ENCODE data around the gene CACNA2D1. TPM values are rescaled to one million over a fixed set of nuclear protein-coding genes. Genes with fewer than 3 reads are reported as not detected.

Gene CACNA2D1
- total RNA-seq, 1 experiment from 2014 or later: 0.27 TPM

DNA sequence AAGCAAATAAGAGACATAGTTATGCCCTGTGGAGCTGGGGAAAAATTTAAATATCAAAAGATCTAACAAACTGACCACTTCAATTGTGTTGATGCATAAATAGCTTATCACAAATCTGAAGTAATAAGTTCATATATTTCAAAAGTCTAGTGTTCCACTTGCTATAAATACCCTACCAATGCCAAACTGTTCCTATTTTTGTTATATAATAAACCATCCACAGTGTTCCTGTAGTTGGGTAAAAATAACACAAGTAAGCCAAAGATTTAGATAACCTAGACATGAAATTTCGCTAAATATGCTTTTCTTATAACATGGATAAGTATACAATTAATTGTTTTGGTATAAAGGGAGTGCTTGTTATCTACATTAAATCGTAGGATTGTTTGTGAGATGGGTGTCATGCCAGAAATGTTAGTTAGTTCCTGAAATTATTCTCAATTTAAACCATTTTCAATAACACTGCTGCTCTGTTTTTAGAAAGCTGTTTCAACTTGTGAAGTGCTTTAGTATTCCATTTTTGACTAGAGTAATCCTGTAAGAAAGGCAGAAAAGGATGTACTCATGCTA is 85.5 kb downstream of the CACNA2D1 start:
- no peaks in the 10 kb centered on the region for H3K36me3 ChIP-seq (ENCODE audit: control insufficient read depth in 1 of 2, insufficient read depth in 2 of 2, low read length in 2 of 2)
- ChIA-PET RAD21 (ENCODE audit: low non-redundant PET in 1 of 2, low total read pairs in 2 of 2, uncharacterized antibody in 2 of 2, unreplicated experiment in 2 of 2) (no interaction called here), POLR2A (no interaction called here), CTCF (no interaction called here)
- no peaks in the 10 kb centered on the region for H3K9me2 ChIP-seq (ENCODE audit: insufficient read depth)
- intact Hi-C loops (cut with micrococcal nuclease): no loop called here
- H2AFZ ChIP-seq (ENCODE audit: low read depth, low read length, poor library complexity, severe bottlenecking): no peak overlapping the region
- DNase-seq (ENCODE audit: low read depth, low spot score) (no peak), ATAC-seq (no peak)
- H3K9ac ChIP-seq (ENCODE audit: low read length): no peak overlapping the region
- TF ChIP-seq, protein P1, sequence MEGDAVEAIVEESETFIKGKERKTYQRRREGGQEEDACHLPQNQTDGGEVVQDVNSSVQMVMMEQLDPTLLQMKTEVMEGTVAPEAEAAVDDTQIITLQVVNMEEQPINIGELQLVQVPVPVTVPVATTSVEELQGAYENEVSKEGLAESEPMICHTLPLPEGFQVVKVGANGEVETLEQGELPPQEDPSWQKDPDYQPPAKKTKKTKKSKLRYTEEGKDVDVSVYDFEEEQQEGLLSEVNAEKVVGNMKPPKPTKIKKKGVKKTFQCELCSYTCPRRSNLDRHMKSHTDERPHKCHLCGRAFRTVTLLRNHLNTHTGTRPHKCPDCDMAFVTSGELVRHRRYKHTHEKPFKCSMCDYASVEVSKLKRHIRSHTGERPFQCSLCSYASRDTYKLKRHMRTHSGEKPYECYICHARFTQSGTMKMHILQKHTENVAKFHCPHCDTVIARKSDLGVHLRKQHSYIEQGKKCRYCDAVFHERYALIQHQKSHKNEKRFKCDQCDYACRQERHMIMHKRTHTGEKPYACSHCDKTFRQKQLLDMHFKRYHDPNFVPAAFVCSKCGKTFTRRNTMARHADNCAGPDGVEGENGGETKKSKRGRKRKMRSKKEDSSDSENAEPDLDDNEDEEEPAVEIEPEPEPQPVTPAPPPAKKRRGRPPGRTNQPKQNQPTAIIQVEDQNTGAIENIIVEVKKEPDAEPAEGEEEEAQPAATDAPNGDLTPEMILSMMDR (IDR thresholded peaks at IDR 0.05 in 2 of 3, conservative IDR thresholded peaks at IDR 0.05 in 1 of 3; ENCODE audit: borderline replicate concordance in 1 of 3, insufficient read depth in 1 of 3, low read depth in 2 of 3, low read length in 2 of 3): no peak
- TF ChIP-seq SRF (IDR thresholded peaks at IDR 0.05; ENCODE audit: low read depth) (no peak), SP1 (IDR thresholded peaks at IDR 0.05; ENCODE audit: low read depth) (no peak), POLR2A (IDR thresholded peaks at IDR 0.05; ENCODE audit: borderline replicate concordance, extremely low read depth, insufficient read depth, insufficient read length) (no peak), POLR2AphosphoS5 (IDR thresholded peaks at IDR 0.05; ENCODE audit: low read depth, low read length) (no peak), CBX3 (IDR thresholded peaks at IDR 0.05; ENCODE audit: low read depth) (no peak), RAD21 (IDR thresholded peaks at IDR 0.05; ENCODE audit: low read depth) (no peak), ZNF274 (IDR thresholded peaks at IDR 0.05; ENCODE audit: low read depth, low read length) (no peak), ZFX (IDR thresholded peaks at IDR 0.05) (no peak), YY1 (IDR thresholded peaks at IDR 0.05; ENCODE audit: extremely low read depth, insufficient replicate concordance, low read depth, low read length) (no peak), SIN3A (IDR thresholded peaks at IDR 0.05; ENCODE audit: low read depth) (no peak), JUND (IDR thresholded peaks at IDR 0.05) (no peak), REST (IDR thresholded peaks at IDR 0.05; ENCODE audit: low read depth) (no peak), EZH2phosphoT487 (IDR thresholded peaks at IDR 0.05; ENCODE audit: borderline replicate concordance) (no peak), TCF7L2 (IDR thresholded peaks at IDR 0.05; ENCODE audit: borderline replicate concordance, extremely low read depth, insufficient read depth, insufficient read length) (no peak), EGR1 (IDR thresholded peaks at IDR 0.05; ENCODE audit: low read depth) (no peak), CEBPB (IDR thresholded peaks at IDR 0.05; ENCODE audit: low read depth) (no peak)
- TF ChIP-seq, protein P2, sequence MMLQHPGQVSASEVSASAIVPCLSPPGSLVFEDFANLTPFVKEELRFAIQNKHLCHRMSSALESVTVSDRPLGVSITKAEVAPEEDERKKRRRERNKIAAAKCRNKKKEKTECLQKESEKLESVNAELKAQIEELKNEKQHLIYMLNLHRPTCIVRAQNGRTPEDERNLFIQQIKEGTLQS (IDR thresholded peaks at IDR 0.05): no peak
- TF ChIP-seq, protein P3, sequence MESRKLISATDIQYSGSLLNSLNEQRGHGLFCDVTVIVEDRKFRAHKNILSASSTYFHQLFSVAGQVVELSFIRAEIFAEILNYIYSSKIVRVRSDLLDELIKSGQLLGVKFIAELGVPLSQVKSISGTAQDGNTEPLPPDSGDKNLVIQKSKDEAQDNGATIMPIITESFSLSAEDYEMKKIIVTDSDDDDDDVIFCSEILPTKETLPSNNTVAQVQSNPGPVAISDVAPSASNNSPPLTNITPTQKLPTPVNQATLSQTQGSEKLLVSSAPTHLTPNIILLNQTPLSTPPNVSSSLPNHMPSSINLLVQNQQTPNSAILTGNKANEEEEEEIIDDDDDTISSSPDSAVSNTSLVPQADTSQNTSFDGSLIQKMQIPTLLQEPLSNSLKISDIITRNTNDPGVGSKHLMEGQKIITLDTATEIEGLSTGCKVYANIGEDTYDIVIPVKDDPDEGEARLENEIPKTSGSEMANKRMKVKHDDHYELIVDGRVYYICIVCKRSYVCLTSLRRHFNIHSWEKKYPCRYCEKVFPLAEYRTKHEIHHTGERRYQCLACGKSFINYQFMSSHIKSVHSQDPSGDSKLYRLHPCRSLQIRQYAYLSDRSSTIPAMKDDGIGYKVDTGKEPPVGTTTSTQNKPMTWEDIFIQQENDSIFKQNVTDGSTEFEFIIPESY (IDR thresholded peaks at IDR 0.05; ENCODE audit: extremely low read depth, insufficient replicate concordance, low read length): no peak
- no peak overlapping the region for H3K4me3 ChIP-seq (replicated peaks in 1 of 2; ENCODE audit: low read depth in 1 of 2, low read length in 2 of 2)
- no peak overlapping the region for H3K27ac ChIP-seq (ENCODE audit: low read depth, low read length)
- no peaks in the 10 kb centered on the region for H3K4me1 ChIP-seq (ENCODE audit: control insufficient read depth in 1 of 2, insufficient read depth in 2 of 2, low read length in 2 of 2)
- H4K20me1 ChIP-seq (ENCODE audit: insufficient read depth): no peaks in the 10 kb centered on the region
- H3K27me3 ChIP-seq (ENCODE audit: insufficient read depth, low read length): no peaks in the 10 kb centered on the region
- no TSS peak for BruUV-seq (replicated peaks)
- H3K79me2 ChIP-seq (ENCODE audit: insufficient read depth, low read length): no peaks in the 10 kb centered on the region
- H3K4me2 ChIP-seq (ENCODE audit: low read length): no peak overlapping the region
- no peaks in the 10 kb centered on the region for H3K9me3 ChIP-seq (ENCODE audit: control insufficient read depth in 1 of 2, insufficient read depth in 1 of 2, low read depth in 1 of 2, low read length in 2 of 2)

Measured in HCT116 (cell line).